ENCODE measurements around the gene CLDN15.
A peak's percentile ranks its signal among the peaks of the same experiment; 100 is the strongest.

Gene CLDN15

DNA sequence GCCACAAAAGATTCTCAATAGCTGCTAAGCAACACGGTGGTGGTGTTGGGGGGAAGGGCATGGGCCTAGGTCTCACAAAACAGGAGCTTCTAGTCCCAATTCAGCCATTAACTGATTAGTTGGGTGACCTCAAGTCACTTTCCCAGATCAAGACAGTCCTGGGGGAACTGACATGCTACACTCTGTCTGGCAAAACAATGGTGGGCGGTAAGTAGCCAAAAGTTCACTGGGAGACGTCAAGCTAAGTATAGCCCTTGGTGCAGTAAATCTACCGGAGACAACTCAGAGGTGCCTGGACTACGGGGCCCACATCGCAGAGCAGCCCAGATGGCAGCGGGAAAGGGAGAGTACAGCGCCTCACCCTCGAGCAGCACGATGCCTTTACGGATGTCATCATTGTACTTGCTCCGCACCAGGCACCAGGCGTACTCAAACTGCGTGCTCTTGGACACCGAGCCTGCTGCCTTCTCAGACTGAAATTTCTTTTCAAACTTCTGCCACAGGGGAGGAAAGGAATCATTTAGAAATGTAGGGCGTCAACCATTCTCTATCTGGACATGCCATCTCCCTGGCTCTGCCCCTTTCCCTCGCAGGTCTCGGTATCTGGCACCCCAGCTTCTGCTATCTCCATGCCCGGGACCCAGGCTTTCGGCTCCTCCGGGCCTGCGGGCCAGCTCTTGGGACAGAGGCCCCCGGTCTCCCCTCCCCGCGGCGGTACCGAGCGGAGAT, 6.2 kb upstream of the CLDN15 start:
- DNase-seq: no peak

DNA sequence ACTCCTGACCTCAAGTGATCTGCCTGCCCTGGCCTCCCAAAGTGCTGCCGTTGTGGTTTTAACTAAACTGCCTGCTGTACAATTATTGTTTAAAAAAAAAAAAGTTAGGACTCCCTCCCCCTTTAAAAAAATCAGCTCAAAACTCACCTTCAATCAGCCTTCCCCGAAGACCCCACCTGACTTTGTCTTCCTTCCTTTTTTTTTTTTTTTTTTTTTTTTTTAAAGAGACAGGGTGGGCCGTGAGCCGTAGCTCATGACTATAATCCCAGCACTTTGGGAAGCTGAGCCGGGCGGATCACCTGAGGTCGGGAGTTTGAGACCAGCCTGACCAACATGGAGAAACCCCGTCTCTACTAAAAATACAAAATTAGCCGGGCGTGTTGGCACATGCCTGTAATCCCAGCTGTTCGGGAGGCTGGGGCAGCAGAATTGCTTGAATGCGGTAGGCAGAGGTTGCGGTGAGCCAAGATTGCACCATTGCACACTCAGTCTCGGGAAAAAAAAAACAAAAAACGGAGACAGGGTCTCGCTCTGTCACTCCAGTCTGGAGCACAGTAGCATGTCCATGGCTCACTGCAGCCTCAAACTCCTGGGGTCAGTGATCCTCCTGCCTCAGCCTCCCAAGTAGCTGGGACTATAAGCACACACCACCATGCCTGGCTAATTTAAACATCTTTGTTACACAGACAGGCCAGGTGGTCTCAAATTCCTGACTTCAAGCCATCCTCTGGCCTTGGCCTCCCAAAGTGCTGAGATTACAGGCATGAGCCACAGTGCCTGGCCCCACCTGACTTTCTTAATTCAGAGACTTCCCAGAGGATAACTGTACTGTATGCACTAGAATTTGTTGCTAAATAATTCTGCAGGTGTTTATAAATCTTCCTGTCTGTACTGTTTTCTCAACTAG, 4.1 kb upstream of the CLDN15 start:
- DNase-seq: no peak

DNA sequence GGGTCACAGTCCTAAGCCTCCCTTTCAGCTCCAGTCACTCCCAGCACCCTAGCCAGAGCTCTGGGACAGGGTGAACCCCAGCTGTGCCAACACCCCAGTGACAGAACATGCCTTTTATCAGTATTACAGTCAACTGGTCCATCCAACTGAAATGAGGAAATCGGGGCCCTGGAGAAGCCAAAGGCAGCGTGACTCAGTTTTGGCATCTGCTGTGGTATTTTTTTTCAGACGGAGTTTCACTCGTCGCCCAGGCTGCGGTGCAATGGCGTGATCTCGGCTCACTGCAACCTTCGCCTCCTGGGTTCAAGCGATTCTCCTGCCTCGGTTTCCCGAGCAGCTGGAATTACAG, 3.4 kb upstream of the CLDN15 start:
- DNase-seq: peak in 1 of 2 donors; percentile 36

DNA sequence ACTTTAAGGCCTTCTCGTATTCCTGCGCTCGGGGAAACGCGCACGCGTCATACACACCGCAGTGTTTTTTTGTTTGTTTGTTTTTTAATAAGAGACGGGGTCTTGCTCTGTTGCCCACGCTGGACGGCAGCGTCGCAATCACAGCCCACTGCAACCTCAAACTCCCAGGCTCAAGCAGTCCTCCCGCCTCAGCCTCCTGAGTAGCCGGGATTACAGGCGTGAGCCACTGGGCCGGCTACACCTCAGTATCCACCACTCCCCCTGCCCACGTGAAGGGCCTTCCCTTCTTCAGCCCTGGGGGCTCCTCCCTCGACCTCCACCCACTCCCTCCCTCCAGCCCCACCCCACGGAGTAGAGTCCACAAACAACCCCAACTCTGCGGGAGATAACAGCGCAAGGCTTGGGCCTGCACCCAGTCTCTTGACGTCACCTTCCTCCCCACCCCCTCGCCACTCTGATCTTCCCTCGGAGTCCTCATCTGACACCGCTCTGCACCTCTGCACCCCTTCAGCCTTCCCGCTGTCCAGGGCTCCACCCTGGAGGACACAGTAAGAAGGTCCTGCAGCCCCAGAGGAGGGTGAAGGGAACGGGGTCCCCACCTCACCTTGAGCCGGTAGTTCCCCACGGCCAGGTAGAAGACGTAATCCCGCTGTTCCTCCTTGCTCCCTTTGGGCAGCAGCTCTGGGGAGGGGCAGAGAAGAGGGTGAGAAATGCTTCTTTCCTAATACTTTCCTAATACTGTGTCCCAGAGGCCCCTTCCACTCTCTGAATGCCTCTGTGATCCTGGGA, 2.8 kb upstream of the CLDN15 start:
- no peak for DNase-seq

DNA sequence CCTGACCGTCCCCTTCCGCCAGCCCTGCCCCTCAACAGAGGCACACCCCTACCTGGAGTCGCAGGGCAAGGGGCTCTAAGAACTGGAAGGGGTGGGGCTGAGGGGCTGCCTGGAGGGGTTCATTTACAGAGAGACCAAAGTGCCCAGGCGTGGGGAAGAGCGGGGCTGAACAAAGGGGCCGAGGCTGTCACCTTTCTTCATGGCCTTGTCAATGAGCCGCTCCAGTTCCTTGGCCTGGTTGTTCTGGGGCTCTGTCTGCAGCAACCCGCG, 2.3 kb upstream of the CLDN15 start:
- DNase-seq: no peak

DNA sequence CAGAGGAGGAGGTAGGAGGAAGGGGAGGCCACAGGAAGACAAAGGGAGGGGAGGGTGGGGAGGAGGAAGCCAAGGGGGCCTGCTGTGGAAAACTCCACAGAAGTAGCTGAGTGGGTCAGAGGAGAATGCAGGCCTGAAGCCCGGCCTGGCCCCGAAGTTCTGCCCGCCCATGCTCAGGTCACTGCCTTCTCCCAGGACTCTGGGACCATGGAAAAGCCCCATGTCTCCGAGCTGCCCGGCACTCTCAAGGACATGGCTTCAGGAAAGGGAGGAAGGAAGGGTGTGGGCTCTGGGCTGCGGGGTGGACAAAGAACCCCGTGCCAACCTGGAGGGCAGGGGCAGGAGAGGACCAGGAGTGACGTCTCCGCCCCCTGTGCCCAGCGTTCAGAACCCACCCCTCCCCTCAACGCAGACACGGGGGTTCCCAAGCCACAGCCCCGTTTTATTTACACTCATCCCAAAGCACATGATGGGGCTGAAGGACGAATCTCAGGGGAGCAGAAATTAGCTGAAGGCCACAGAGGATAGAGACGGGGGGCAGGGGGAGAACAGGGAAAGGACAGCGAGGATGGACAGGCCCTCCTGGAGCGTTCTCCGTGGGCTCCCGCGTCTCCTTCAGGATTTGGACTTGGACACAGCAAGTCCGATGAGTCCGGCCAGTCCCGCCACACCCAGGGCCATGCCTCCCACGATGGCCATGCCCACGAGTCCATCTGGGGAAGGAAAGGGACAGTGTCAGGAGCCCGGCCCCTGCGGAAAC, 1.8 kb upstream of the CLDN15 start:
- DNase-seq: no peak

DNA sequence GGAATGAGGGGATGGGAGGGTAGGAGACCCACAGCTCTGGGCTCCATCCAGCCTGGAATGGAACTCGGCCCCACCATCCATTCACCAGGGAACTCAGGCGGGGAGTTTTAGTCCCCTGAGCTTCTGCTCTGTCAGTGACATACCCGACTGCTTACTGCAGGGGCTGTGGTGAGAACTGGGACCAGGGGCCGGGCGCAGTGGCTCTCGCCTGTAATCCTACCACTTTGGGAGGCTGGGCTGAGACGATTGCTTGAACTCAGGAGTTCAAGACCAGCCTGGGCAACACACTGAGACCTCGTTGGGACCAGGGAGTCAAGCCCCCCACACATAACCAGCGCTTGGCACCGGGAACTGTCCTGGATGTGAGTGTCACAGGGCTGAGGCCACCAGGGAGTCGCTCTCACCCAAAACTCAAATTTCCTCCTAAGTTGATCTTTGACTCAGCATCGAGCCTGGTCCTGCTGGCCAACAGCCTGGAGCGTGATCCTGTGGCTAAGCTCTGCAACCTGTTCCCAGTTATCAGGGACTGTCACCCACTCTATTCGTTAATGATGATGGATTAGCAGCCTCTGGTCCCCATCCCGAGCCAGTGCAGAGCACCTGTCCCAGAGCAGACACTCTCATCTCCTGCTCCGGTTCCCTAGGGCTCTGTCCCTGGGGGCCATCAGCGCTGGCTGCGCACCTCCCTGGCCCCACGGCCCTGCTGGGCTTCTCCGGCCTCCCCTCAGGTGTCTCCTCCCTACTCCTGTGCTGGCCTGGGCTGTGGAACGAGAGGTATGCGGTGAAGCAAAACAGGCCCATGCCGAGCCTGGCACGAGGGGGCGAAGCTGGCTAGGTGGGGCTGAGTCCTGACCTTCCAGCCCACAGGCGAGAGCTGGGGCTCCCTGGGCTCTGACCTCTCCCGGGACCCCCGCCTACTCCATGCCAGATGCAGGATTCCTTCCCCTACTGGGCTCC, 902 bp upstream of the CLDN15 start:
- DNase-seq: no peak

DNA sequence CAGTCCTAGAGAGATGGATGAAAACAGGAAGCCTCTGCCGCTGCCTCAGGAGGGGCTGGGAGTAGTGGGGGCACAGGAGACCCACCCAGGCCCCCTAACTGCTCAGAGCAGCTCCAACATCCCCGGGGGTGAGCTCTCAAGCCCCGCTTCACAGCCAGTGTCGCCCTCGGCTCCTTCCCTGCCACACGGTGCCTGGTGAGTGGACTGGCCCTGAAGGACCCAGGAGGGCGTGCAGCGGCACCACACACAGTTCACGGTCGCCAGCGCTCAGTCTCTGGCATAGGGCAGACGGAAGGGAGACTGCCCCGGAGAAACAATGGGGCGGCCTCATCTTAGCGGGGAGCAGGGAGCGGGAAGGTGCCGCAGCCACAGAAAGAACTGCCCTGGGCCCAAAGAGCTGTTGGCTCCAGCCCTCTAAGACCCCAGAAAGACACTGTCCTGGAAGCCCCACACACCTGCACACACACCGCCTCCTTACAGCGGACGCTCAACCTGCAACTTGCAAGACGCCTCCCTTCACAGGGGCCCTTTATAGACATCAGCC, 1.2 kb downstream of the CLDN15 start:
- DNase-seq: no peak

DNA sequence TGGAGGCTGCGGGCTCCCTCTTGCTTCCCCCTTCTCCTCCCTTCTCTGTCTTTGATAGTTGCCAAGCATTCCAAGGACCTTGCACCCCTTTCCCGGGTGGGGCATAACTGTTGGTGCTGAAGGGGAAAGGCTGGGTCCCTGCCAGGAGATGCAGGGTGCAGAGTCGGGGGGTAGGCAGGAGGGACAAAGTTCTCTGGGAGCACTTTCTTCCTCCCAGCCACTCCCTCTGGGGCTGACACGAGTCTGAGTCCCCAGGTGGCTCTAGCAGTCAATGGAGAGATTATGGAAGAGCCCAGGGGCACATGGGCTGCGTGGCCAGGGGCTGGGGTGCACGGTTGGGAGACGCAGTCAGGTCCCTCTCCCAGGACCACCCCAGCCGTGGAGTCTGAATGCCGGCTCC, 2.1 kb downstream of the CLDN15 start:
- DNase-seq: no peak

DNA sequence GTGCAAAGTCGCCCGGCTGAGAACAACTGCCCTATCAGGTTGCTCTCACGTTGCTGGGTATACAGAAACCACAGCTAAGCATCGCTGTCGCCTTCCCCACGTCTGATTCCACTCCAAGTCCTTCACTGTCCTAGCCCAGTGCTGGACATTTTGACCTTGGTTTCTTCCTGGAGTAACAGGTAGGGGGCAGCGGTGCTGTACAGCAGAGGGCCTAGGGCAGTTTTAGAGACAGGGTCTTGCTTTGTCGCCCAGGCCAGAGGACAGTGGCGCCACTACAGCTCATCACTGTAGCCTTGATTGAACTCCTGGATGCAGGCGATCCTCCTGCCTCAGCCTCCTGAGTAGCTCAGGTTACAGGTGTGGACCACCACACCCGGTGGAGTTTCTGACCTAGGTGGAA, 2.6 kb downstream of the CLDN15 start:
- no peak for DNase-seq

DNA sequence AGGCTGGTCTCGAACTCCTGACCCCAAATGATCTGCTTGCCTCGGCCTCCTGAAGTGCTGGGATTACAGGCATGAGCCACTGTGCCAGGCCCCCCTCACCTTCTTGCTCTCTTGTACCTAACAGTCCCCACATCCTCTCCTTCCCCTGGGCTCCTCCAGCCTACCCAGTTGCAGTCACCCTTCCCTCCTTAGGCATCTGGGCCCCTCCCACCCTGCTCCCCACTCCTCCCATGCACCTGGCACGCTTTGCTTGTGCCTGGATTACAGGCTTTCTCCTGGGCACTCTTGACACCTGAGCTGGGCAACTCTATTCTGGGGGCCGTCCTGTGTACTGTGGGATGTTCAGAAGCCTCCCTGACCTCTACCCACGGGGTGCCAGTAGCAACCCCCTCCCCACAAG, 3.0 kb downstream of the CLDN15 start:
- no peak for DNase-seq

DNA sequence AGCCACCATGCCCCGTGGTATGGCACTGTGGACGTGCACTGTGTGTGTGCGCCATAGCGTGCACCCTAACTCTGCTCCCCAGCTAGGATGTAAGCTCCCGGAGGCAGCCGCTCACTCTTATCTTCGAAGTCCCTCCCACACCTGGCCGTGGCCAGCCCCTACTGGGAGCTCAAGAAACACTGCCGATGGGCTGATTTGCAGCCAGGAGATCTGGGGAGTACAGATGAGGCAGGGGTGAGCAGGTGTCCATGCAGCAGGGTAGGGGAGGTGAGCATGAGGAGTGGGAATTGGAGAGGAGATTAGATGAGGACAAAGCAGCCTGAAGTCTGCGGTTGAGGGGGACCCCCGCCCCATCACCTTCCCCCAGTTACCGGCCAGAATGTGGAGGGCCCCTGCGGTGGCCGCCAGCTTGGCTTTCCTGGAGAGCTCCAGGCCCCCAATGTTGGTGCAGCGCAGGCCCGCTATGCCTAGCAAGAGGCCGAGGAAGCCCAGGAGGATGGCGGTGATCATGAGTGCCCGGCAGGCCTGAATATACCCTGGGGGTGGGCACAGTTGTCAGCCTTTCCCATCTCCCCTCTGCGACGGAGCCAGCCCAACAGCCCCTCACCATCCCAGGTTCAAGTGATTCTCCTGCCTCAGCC, 3.6 kb downstream of the CLDN15 start:
- DNase-seq: no peak

DNA sequence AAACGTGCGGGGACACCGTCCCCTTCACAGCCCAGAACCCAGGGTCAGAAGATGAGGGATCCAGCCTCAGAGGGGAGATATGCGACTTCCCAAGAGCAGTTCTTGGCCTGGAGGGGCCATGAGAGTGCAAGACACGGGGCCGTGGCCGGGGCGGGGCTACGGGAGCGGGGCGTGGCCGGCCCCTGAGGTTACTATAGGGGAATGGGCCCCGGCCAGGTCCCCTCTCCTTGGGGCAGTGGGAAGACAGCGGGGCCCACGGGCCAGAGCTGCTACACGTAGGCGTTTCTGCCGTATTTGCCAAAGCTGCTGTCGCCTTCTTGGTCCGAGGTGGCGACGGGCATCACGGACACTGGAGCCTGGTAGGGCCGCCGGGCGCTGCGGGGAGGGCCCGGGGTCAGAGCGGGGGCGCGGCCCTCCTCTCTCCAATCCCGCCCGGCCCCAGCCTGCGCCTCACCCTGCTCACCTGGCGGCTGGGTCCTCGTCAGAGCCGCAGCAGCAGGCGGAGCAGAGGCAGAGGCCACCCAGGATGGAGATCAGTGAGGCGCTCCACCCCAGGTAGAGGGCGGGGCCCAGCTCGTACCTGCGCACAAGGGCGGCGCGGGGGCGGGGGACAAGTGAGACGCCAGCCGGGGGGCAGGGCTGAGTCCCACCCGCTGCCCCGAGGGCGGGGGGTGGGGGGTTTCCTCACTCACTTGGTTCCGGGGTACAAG, 5.3 kb downstream of the CLDN15 start:
- no peak for DNase-seq

DNA sequence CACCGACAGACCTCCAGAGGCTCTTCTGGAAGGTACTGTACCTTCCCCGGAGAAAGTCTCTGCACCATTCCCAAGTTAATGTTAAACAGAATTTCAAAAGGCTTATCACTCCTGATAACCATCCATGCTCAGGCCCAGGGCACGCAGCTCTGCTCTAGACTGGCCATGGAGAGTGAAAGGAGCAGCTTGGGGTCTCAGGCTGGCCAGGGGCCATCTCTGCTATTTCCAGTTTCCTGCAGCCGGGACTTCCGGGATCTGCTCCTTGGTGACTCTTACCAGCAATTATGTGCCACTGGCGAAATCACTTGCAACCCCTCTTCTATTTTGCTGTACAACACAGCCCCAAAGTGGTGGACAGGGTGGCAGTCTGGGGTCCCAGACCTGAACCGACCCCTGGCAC, 6.0 kb downstream of the CLDN15 start:
- DNase-seq: no peak

DNA sequence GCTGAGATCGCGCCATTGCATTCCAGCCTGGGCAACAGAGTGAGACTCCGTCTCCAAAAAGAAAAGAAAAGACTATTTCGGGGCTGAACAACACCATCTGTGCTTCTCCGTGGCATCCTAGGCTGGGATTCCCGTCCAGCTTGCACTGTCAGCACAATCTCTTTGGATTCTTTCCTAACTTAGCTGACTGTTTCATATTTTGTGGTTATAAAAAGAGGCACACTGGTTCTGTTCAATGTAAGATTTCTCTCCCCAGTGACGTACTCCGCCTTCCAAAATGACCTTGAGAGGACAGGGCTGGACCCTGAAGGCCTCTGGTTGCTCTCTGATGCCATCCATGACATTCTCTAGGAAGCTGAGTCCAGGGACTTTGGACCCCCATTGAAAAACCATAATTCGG, 10.9 kb downstream of the CLDN15 start:
- no peak for DNase-seq

DNA sequence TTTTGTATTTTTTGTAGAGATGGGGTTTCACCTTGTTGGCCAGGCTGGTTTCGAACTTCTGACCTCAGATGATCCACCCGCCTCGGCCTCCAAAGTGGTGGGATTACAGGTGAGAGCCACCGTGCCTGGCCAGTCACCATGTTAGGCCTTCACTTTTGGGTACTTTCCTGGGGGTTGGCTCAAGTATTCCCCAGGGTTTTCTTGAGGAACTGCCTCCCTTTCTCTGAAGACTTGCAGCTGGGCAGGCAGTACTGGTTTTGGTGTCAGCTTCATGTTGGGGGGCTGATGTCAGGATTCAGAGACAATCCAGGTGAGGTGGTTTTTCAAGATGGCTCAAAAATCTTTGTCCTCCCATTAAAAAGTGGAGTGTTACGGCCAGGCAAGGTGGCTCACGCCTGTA, 12.0 kb downstream of the CLDN15 start:
- DNase-seq: no peak

DNA sequence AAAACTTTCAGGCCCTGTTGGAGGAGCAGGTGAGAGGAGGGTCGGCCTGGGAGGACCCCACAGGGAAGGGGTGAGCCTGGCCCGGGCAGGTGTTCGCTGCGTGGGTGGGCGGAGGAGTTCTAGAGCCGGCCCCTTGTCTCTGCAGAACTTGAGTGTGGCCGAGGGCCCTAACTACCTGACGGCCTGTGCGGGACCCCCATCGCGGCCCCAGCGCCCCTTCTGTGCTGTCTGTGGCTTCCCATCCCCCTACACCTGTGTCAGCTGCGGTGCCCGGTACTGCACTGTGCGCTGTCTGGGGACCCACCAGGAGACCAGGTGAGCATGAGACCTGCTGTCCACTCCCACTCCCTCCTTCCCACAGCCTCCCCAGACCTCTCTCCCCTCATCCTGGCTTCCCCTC, 14.1 kb downstream of the CLDN15 start:
- no peak for DNase-seq

DNA sequence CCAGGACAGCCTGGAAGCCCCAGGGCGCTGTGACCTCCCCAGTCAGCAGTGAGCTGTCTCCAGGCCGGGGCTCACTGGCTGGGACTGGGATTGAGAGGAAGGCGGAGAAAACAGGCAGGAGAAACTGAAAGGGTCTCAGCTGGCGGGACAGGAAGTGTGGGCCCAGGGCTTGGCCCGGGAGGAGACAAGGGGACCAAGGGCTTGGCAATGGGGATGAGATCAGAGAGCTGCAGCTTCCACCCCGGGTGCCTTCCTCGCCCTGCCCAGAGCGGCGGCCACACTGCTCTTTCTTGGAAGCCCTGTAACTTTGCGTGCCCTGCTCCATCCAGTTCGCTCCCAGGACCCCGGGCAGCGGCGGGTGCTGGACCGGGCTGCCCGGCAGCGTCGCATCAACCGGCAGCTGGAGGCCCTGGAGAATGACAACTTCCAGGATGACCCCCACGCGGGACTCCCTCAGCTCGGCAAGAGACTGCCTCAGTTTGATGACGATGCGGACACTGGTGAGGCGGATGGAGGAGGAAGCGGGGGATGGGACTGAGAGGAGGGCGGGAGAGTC, 15.2 kb downstream of the CLDN15 start:
- DNase-seq: no peak

DNA sequence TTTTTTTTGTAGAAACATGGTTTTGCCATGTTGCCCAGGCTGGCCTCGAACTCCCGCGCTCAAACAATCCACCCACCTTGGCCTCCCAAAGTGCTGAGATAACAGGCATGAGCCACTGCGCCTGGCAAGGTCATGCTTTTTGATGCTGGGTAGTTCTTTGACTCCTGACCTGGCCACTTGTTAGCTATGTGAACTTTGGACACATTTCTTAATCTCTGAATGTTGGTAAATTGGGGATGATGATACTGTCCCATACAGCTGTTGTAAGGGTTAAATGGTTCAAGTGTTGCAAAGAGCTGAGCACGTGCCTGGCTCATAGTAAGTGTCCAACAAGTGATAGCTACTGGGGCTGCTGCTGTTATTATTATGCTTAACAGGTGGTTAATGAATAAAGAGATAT, 17.3 kb downstream of the CLDN15 start:
- no peak for DNase-seq
